Fibroblast of lung (primary cell): Measurements from ENCODE around the gene SYN1. TPM values are rescaled to one million over a fixed set of nuclear protein-coding genes. Genes with fewer than 3 reads are reported as not detected.
A peak's percentile ranks its signal among the peaks of the same experiment; 100 is the strongest.

ENCODE experiments used
- DNase-seq, 2 donors: peaks; one replicate each; pipeline versions ENCODE4 v3.0.0 to v3.0.0-alpha.2; 2010; ENCODE audit warnings: low read depth in 2 of 2
- H2AFZ ChIP-seq: 2 replicates; pipeline ENCODE4 v1.5.1; 2012; ENCODE audit warnings: low read length, control low read depth, inconsistent platforms
- H3K27ac ChIP-seq: 2 replicates; pipeline ENCODE4 v1.5.1; 2011; ENCODE audit warnings: low read length, control low read depth; ENCODE audit not compliant: insufficient read depth
- H3K27me3 ChIP-seq: 2 replicates; pipeline ENCODE4 v1.5.1; 2011; ENCODE audit warnings: mild to moderate bottlenecking, low read length; ENCODE audit not compliant: control insufficient read depth, insufficient read depth
- H3K36me3 ChIP-seq: 2 replicates; pipeline ENCODE4 v1.5.1; 2011; ENCODE audit warnings: low read length; ENCODE audit not compliant: control insufficient read depth, insufficient read depth
- H3K4me1 ChIP-seq: 2 replicates; pipeline ENCODE4 v1.5.1; 2011; ENCODE audit warnings: low read length; ENCODE audit not compliant: control insufficient read depth, insufficient read depth; ENCODE audit errors: extremely low read depth
- H3K4me2 ChIP-seq: 2 replicates; pipeline ENCODE4 v1.5.1; 2011; ENCODE audit warnings: low read length, control low read depth; ENCODE audit not compliant: insufficient read depth; ENCODE audit errors: extremely low read depth
- H3K4me3 ChIP-seq, 4 experiments: fragments of 200-600 bp in 1 of 4; sonication (generic) in 1 of 4; replicated peaks in 1 of 4; 2 replicates each; pipeline ENCODE4 v1.5.1; 2011 to 2016; ENCODE audit warnings: low read length in 4 of 4, low read depth in 3 of 4, mild to moderate bottlenecking in 3 of 4, control low read depth in 2 of 4, inconsistent platforms in 1 of 4, mixed read lengths in 1 of 4; ENCODE audit not compliant: insufficient read depth in 1 of 4; ENCODE audit errors: control extremely low read depth in 1 of 4
- H3K79me2 ChIP-seq: 2 replicates; pipeline ENCODE4 v1.5.1; 2012; ENCODE audit warnings: mild to moderate bottlenecking, low read length, inconsistent platforms; ENCODE audit not compliant: control insufficient read depth, insufficient read depth
- H3K9ac ChIP-seq: 2 replicates; pipeline ENCODE4 v1.5.1; 2011; ENCODE audit warnings: mild to moderate bottlenecking, low read length, control low read depth; ENCODE audit not compliant: insufficient read depth
- H3K9me3 ChIP-seq: 2 replicates; pipeline ENCODE4 v1.5.1; 2012; ENCODE audit warnings: low read depth, low read length; ENCODE audit not compliant: control insufficient read depth, insufficient read depth
- H4K20me1 ChIP-seq: 2 replicates; pipeline ENCODE4 v1.5.1; 2011; ENCODE audit warnings: low read length; ENCODE audit not compliant: control insufficient read depth, insufficient read depth; ENCODE audit errors: extremely low read depth
- CTCF ChIP-seq, 2 donors: IDR thresholded peaks in 1 of 2; conservative IDR thresholded peaks in 1 of 2; 1 replicate in 1 of 2; 2 replicates in 1 of 2; pipeline ENCODE4 v1.5.1; 2011 to 2012; ENCODE audit warnings: low read length in 2 of 2, control low read depth in 1 of 2, inconsistent platforms in 1 of 2, low read depth in 1 of 2, mild to moderate bottlenecking in 1 of 2
- EZH2 ChIP-seq: IDR thresholded peaks from 2 replicates; pipeline ENCODE4 v1.5.1; 2012; ENCODE audit warnings: low read length, control low read depth, mild to moderate bottlenecking; ENCODE audit errors: missing control alignments
- polyA plus RNA-seq, 2 donors: library from polyadenylated mRNA; depleted of rRNA in 1 of 2; stranded (reverse) in 1 of 2; unstranded in 1 of 2; fragments of >200 nt; gene quantifications; 2 replicates each; pipeline ENCODE4 v1.2.1, GENCODE V29; 2011 to 2012; ENCODE audit warnings: missing spikeins in 1 of 2
- total RNA-seq: library from RNA; depleted of rRNA; stranded (reverse); fragments of >200 nt; gene quantifications from 2 replicates; pipeline ENCODE4 v1.2.1, GENCODE V29; 2014

Gene SYN1
- total and polyA plus RNA-seq, 2 donors (not counting 1 experiment from before 2014, with no cell fraction given) = 0.17 to 0.56 TPM

GRCh38 chrX:47523713-47524166 is 95.9 kb downstream of the SYN1 start:
- Histone ChIP-seq H3K79me2 (no peaks in the 10 kb centered on the region), H3K9ac (peak overlapping the region; percentile 30), H3K4me2 (peak overlapping the region; percentile 44), H3K27me3 (no peaks in the 10 kb centered on the region), H4K20me1 (no peaks in the 10 kb centered on the region), H3K36me3 (no peaks in the 10 kb centered on the region), H3K4me3 (peak overlapping the region; percentile 16 to 58 (median 42)), H3K9me3 (no peaks in the 10 kb centered on the region), H3K4me1 (no peaks in the 10 kb centered on the region), H3K27ac (no peak overlapping the region), H2AFZ (peak overlapping the region; percentile 39)
- no peak for DNase-seq
- TF ChIP-seq EZH2 = no peak
- TF ChIP-seq CTCF (conservative IDR thresholded peaks at IDR 0.05 in 1 of 2, IDR thresholded peaks at IDR 0.05 in 1 of 2; ENCODE audit: low read depth in 1 of 2, low read length in 2 of 2) = no peak

GRCh38 chrX:47523297-47523696 is 96.4 kb downstream of the SYN1 start:
- peak; percentile 46 to 61 for TF ChIP-seq CTCF (conservative IDR thresholded peaks at IDR 0.05 in 1 of 2, IDR thresholded peaks at IDR 0.05 in 1 of 2; ENCODE audit: low read depth in 1 of 2, low read length in 2 of 2)
- no peak for TF ChIP-seq EZH2
- H2AFZ ChIP-seq = peak overlapping the region; percentile 87
- peak overlapping the region; percentile 68 for H3K4me2 ChIP-seq
- peak overlapping the region; percentile 50 for H3K9ac ChIP-seq
- H3K4me1 ChIP-seq = no peaks in the 10 kb centered on the region
- no peaks in the 10 kb centered on the region for H3K36me3 ChIP-seq
- DNase-seq = peak; percentile 59 to 65
- no peaks in the 10 kb centered on the region for H4K20me1 ChIP-seq
- H3K4me3 ChIP-seq = peak overlapping the region; percentile 35 to 58 (median 44)
- H3K27me3 ChIP-seq = no peaks in the 10 kb centered on the region
- no peaks in the 10 kb centered on the region for H3K9me3 ChIP-seq
- H3K27ac ChIP-seq = no peak overlapping the region
- no peaks in the 10 kb centered on the region for H3K79me2 ChIP-seq

Other genes with a start within 250 kb of the SYN1 start
- 0.17 and 0.26 TPM in 2 replicates for gene ZNF157, start 249.3 kb downstream of the SYN1 start, total RNA-seq
- 0.02 TPM in 1 of 2 replicates, not detected in the other for gene ZNF157, start 249.3 kb downstream of the SYN1 start, polyA plus RNA-seq
- 5.3 and 5.4 TPM in 2 replicates for gene ZNF41, start 136.6 kb downstream of the SYN1 start, total RNA-seq
- gene ZNF41, start 136.6 kb downstream of the SYN1 start, polyA plus RNA-seq = 5.2 and 6.6 TPM in 2 replicates
- 10.3 and 14.4 TPM in 2 replicates for gene ARAF, start 58.7 kb downstream of the SYN1 start, total RNA-seq
- gene ARAF, start 58.7 kb downstream of the SYN1 start, polyA plus RNA-seq = 40.9 and 48.8 TPM in 2 replicates
- gene TIMP1, start 37.4 kb downstream of the SYN1 start, total RNA-seq = 460 and 845 TPM in 2 replicates
- gene TIMP1, start 37.4 kb downstream of the SYN1 start, polyA plus RNA-seq = 1,117 and 2,877 TPM in 2 replicates
- under 0.01 and 0.17 TPM in 2 replicates for gene CFP, start 10.1 kb upstream of the SYN1 start, total RNA-seq
- 0.08 and 0.17 TPM in 2 replicates for gene CFP, start 10.1 kb upstream of the SYN1 start, polyA plus RNA-seq
- 13.9 and 14.4 TPM in 2 replicates for gene ELK1, start 30.7 kb upstream of the SYN1 start, total RNA-seq
- gene ELK1, start 30.7 kb upstream of the SYN1 start, polyA plus RNA-seq = 25.3 and 27.5 TPM in 2 replicates
- 111 and 143 TPM in 2 replicates for gene UXT, start 39.3 kb upstream of the SYN1 start, total RNA-seq
- 114 and 141 TPM in 2 replicates for gene UXT, start 39.3 kb upstream of the SYN1 start, polyA plus RNA-seq
- 5.4 and 5.6 TPM in 2 replicates for gene ZNF81, start 217.0 kb upstream of the SYN1 start, total RNA-seq
- gene ZNF81, start 217.0 kb upstream of the SYN1 start, polyA plus RNA-seq = 2.5 and 3.5 TPM in 2 replicates